Measurements from ENCODE around the gene TRAPPC10.

The TRAPPC10 gene

GRCh38 chr21:43983860-43984420 lies 28.2 kb upstream of the TRAPPC10 start:
- DNase-seq: no peak

GRCh38 chr21:43984905-43985689 lies 27.0 kb upstream of the TRAPPC10 start:
- no peak for DNase-seq

- DNase-seq: no peak
Measured at GRCh38 chr21:43985690-43986251, 26.3 kb upstream of the TRAPPC10 start.

- DNase-seq: no peak
Measured at GRCh38 chr21:43986544-43987451, 25.3 kb upstream of the TRAPPC10 start.

GRCh38 chr21:43987509-43987908 lies 24.6 kb upstream of the TRAPPC10 start:
- no peak for DNase-seq

- DNase-seq: no peak
Measured at GRCh38 chr21:43988016-43988415, 24.1 kb upstream of the TRAPPC10 start.

- DNase-seq: no peak
Measured at GRCh38 chr21:43988506-43989230, 23.4 kb upstream of the TRAPPC10 start.

- no peak for DNase-seq
Measured at GRCh38 chr21:43989401-43989800, 22.7 kb upstream of the TRAPPC10 start.

- DNase-seq: no peak
Measured at GRCh38 chr21:43991447-43991991, 20.6 kb upstream of the TRAPPC10 start.

- DNase-seq: no peak
Measured at GRCh38 chr21:43992121-43992520, 20.0 kb upstream of the TRAPPC10 start.

- no peak for DNase-seq
Measured at GRCh38 chr21:43993420-43993934, 18.6 kb upstream of the TRAPPC10 start.

- DNase-seq: no peak
Measured at GRCh38 chr21:43994085-43994484, 18.0 kb upstream of the TRAPPC10 start.

GRCh38 chr21:43994646-43995045 lies 17.5 kb upstream of the TRAPPC10 start:
- DNase-seq: no peak

- DNase-seq: no peak
Measured at GRCh38 chr21:43995521-43996105, 16.5 kb upstream of the TRAPPC10 start.

- no peak for DNase-seq
Measured at GRCh38 chr21:43997766-43998742, 14.1 kb upstream of the TRAPPC10 start.

- DNase-seq: no peak
Measured at GRCh38 chr21:44000360-44000759, 11.7 kb upstream of the TRAPPC10 start.

GRCh38 chr21:44002511-44002910 lies 9.6 kb upstream of the TRAPPC10 start:
- no peak for DNase-seq

GRCh38 chr21:44003307-44003966 lies 8.7 kb upstream of the TRAPPC10 start:
- DNase-seq: no peak

GRCh38 chr21:44005071-44005470 lies 7.0 kb upstream of the TRAPPC10 start:
- DNase-seq: no peak

GRCh38 chr21:44005593-44005992 lies 6.5 kb upstream of the TRAPPC10 start:
- DNase-seq: no peak

All from 8988T (cell line).